ENCODE results near the gene NTSR1. TPM values are rescaled to one million over a fixed set of nuclear protein-coding genes. Genes with fewer than 3 reads are reported as not detected.

The NTSR1 gene
- total RNA-seq, 1 experiment from 2014 or later, result 1.1 TPM

DNA sequence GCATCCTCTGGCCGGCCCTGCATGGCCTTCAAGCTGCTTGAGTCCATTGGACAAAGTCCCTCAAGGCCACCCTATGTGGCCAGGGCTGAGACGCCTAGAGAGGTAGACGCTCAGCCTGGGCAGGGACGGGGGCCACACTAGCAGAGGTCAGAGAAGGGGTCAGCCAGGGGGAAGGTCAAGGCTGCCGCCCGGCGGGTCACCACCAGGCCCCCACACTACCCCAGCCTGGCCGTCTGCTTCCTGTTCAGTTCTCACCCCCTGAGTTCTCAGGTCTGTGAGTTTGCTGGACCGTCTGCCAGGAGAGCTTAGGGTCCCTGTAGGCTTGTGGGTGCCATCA is 37.3 kb downstream of the NTSR1 start:
- DNase-seq, result no peak
- Histone ChIP-seq H3K4me3 (ENCODE audit: insufficient read depth, low read depth, low read length) (no peak overlapping the region), H3K36me3 (replicated peaks; ENCODE audit: control insufficient read depth, insufficient read depth, low read length) (no peaks in the 10 kb centered on the region), H3K27me3 (ENCODE audit: control insufficient read depth, insufficient read depth, low read length) (no peaks in the 10 kb centered on the region)

DNA sequence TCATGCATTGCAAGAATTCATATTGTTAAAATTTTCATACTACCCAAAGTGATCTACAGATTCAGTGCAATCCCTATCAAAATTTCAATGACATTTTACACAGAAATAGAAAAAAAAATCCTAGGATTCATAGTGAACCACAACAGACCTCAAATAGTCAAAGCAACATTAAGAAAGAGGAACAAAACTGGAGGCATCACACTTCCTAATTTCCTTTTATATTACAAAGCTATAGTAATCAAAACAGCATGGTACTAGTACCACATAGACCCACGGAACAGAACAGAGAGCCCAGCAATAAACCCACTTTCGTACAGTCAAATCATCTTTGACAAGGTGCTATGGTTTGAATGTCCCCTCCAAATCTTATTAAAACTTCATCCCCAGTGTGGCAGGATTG is 39.7 kb downstream of the NTSR1 start:
- Histone ChIP-seq H3K27me3 (ENCODE audit: control insufficient read depth, insufficient read depth, low read length) (no peaks in the 10 kb centered on the region), H3K4me3 (ENCODE audit: insufficient read depth, low read depth, low read length) (no peak overlapping the region), H3K36me3 (replicated peaks; ENCODE audit: control insufficient read depth, insufficient read depth, low read length) (no peaks in the 10 kb centered on the region)
- no peak for DNase-seq

DNA sequence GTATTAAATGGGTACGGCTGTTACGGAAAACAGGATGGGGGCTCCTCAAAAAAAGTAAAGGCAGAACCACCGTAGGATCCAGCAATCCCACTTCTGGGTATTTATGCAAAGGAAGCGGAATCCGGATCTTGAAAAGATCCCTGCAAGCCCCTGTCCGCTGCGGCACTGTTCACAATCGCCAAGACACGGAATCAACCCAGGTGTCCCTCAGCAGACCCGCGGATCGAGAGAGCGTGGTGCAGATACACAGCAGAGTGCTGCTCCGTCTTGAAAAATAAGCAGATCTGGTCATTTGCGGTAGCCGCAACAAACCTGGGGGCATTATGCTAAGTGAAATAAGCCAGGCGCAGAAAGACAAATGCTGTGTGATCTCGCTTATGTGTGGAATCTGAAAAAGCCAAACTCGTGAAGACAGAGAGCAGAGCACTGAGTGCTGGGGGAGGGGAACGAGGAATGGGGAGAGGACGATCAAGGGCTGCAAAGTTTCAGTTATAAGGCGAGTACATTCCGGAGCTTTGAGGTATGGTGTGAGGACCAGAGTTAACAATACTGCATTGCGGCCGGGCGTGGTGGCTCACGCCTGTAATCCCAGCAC is 41.3 kb downstream of the NTSR1 start:
- no peak overlapping the region for H3K4me3 ChIP-seq (ENCODE audit: insufficient read depth, low read depth, low read length)
- no peak for DNase-seq
- H3K27me3 ChIP-seq (ENCODE audit: control insufficient read depth, insufficient read depth, low read length), result no peaks in the 10 kb centered on the region
- no peaks in the 10 kb centered on the region for H3K36me3 ChIP-seq (replicated peaks; ENCODE audit: control insufficient read depth, insufficient read depth, low read length)

DNA sequence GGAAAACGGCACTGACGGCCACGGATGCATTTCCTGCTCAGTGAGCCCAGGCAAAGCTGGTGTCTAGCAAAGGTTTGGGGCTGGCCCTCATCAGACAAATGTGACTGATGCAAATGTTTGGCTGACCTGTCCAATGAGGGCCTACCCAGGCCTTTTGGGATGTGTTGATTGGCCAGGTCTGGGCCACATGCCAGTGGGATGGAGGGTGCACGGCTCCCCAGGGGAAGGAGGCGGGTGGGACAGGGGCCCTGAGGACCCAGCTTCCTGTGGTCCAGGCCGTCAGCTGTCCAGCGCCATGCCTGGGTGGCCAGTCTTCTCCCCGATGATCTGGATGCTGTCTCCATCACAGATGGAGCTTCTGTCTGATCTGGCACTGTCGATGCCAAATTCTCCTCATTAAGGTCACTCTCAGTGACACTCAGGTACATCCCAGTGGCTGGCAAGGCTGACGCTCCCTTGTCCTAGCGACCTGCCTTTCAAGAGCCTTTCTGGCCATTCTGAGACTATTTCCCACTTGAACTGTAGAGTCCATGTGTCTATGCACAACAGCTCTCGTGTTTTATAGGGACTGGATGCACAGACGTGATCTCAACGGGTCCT is 43.0 kb downstream of the NTSR1 start:
- no peaks in the 10 kb centered on the region for H3K36me3 ChIP-seq (replicated peaks; ENCODE audit: control insufficient read depth, insufficient read depth, low read length)
- no peaks in the 10 kb centered on the region for H3K27me3 ChIP-seq (ENCODE audit: control insufficient read depth, insufficient read depth, low read length)
- H3K4me3 ChIP-seq (ENCODE audit: insufficient read depth, low read depth, low read length), result no peak overlapping the region
- no peak for DNase-seq

DNA sequence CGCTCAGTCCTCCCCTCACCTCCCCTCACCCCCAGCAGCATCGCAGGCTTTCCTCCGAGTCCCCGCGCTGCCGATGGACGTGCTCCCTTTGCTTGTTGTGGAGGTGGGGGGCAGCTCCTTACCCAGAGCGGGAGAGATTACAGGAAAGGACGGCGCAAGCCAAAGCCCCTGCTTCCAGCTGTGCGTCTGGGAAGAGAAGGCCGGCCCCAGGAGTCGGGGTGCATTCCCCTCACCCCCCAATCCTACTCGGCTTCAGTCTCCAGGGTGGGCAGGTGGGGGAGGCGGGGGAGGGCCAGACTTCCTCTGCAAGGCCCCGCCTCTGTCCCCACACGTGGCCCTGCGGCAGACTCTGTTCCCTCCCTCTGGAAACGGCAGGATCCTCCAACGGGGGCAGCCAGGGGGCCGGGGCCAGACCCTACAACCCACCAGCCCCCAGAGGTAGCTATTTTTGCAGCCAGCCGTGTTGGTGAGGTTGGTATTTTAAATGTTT is 43.6 kb downstream of the NTSR1 start:
- no peak overlapping the region for H3K4me3 ChIP-seq (ENCODE audit: insufficient read depth, low read depth, low read length)
- H3K36me3 ChIP-seq (replicated peaks; ENCODE audit: control insufficient read depth, insufficient read depth, low read length), result no peaks in the 10 kb centered on the region
- H3K27me3 ChIP-seq (ENCODE audit: control insufficient read depth, insufficient read depth, low read length), result no peaks in the 10 kb centered on the region
- DNase-seq, result peak; percentile 83

DNA sequence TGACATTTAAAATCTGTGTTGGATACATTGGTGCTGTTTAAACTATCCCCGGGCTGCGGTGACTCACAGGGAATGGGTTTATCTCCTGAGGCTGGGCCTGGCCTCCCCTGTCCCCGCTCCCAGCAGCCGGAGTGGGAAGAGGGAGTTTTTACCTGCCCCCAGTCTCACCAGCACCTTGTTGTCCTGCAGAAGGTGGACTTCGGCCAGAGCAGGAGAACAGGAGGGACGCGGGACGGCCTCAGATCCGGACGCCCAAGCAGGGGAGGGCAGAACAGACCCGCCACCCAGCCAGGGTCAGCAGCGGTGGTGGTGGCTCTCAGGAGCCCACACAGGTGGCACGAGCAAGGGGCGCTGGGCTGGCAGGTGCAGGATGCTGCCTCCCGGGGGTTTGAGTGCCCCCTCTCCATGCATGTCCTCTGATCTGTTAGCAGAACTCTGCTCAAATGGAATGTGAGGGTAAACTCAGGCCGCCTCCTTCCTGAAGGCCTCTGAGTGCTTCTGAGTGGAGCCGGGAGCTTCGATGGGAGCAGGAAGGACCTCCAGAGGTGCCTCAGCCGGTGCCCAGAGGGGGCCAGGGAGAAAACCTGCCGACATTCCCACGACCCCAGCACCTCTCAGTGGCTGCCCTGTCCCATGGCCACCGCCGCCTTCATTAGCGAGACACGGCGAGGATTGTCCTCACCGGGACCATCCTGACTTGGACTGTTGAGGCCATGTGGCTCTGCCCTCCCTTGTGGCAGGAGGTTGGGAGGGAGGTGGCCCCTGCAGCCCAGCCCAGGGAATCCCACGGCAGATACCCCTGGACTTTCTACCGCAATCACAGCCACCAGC is 44.2 kb downstream of the NTSR1 start:
- H3K36me3 ChIP-seq (replicated peaks; ENCODE audit: control insufficient read depth, insufficient read depth, low read length), result no peaks in the 10 kb centered on the region
- no peak overlapping the region for H3K4me3 ChIP-seq (ENCODE audit: insufficient read depth, low read depth, low read length)
- no peak for DNase-seq
- no peaks in the 10 kb centered on the region for H3K27me3 ChIP-seq (ENCODE audit: control insufficient read depth, insufficient read depth, low read length)

DNA sequence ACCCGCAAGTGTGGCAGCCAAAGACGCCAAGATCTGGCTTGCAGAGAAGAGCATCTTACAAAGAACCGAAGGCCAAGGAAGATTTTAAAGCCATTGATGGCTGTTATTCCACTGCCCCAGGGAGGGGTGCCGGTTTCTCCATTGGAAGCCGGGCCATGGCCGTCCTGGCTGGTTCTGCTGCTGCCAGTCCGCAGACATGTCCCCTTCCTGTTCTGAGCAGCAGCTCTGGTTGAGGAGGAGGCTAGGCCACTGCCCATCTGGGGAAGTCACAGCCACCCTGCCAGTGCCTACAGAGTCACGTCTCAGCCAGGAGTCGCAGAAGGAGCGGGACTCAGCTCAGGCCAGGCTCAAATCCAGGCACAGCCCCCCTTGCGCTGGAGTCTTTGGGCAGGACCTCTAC is 45.0 kb downstream of the NTSR1 start:
- H3K4me3 ChIP-seq (ENCODE audit: insufficient read depth, low read depth, low read length), result no peak overlapping the region
- no peaks in the 10 kb centered on the region for H3K36me3 ChIP-seq (replicated peaks; ENCODE audit: control insufficient read depth, insufficient read depth, low read length)
- H3K27me3 ChIP-seq (ENCODE audit: control insufficient read depth, insufficient read depth, low read length), result no peaks in the 10 kb centered on the region
- DNase-seq, result no peak

DNA sequence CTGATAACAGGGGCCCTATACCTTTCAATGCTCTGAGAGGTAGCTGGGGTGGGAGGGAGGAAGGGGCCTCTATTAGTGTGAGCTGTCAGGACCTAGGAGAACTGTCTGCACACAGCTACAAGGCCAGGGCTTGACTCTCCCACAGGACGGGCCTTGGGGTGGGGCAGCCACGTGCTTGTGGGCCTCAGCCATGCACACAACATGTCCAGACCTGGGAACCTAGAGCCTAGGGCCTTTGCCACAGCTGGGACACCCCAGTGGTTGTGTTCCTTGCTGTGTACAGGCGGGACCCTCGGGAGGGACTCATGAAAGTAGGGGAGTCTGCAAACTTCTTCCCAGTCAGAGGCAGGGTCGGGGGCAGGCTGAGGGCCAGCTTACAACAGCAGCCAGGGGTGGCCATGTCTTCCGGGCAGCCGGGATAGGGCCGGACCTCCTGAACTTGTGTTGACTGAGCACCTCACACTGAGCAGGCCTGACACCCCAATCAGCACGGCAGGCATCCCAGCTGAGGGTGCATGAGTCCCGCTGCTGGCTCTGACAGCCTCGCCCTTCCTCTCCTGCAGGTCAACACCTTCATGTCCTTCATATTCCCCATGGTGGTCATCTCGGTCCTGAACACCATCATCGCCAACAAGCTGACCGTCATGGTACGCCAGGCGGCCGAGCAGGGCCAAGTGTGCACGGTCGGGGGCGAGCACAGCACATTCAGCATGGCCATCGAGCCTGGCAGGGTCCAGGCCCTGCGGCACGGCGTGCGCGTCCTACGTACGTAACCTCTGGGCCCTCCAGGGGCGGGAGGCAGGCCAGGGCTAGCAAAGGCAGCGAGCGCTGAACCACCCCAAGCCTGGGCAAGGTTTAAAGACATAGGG is 45.7 kb downstream of the NTSR1 start:
- no peak for DNase-seq
- no peaks in the 10 kb centered on the region for H3K36me3 ChIP-seq (replicated peaks; ENCODE audit: control insufficient read depth, insufficient read depth, low read length)
- no peaks in the 10 kb centered on the region for H3K27me3 ChIP-seq (ENCODE audit: control insufficient read depth, insufficient read depth, low read length)
- H3K4me3 ChIP-seq (ENCODE audit: insufficient read depth, low read depth, low read length), result no peak overlapping the region

DNA sequence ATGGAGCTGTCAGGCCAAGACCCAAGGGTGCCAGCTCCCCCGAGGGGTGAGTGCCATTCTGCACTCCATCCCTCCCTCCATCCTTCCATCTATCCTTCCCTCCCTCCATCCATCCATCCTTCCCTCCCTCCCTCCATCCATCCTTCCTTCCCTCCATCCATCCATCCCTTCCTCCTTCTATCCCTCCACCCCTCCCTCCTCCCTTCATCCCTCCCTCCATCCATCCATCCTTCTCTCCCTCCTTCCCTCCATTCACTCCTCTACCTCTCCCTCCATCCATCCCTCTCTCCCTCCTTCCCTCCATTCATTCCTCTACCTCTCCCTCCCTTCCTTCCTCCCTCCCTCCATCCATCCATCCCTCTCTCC is 46.3 kb downstream of the NTSR1 start:
- no peaks in the 10 kb centered on the region for H3K36me3 ChIP-seq (replicated peaks; ENCODE audit: control insufficient read depth, insufficient read depth, low read length)
- DNase-seq, result no peak
- H3K4me3 ChIP-seq (ENCODE audit: insufficient read depth, low read depth, low read length), result no peak overlapping the region
- H3K27me3 ChIP-seq (ENCODE audit: control insufficient read depth, insufficient read depth, low read length), result no peaks in the 10 kb centered on the region

DNA sequence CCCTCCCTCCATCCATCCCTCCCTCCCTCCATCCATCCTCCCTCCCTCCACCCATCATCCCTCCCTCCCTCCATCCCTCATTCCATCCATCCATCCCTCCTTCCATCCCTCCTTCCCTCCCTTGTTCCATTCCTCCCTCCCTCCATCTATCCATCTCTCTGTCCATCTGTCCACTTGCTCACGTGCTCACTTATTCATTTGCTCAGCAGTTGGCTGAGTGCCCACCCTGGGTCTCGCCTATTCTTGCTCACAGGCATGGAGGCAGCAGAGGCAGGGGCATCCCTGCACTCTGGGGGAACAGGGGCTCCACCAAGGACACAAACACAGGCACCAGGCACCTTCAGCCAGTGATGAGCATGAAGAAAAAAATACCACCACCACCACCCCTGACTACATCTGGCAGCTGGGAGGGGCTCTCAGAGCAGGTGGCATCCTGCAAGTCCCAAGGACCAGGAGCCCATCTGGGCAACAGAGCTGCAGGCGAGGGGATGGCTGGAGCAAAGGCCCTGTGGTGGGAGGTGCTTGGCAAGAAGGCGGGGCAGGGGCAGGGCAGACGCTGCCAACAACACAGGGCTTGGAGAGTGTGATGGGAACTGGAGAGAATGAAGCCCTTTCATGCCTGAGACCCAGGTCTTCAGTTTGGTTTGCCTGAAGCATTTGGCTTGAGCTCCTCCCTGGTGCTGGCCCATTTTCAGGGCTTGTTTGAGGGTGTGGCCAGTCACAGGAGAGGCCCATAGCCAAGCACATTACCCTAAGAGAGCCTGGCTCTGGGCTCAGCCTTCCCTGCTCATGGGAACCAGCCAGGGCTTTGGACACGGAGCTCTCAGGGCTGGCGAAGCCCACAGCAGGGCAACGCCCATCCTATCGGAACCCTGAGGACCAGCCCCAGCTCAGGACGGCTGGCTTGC is 47.4 kb downstream of the NTSR1 start:
- DNase-seq, result no peak
- H3K4me3 ChIP-seq (ENCODE audit: insufficient read depth, low read depth, low read length), result no peak overlapping the region
- H3K36me3 ChIP-seq (replicated peaks; ENCODE audit: control insufficient read depth, insufficient read depth, low read length), result no peaks in the 10 kb centered on the region
- H3K27me3 ChIP-seq (ENCODE audit: control insufficient read depth, insufficient read depth, low read length), result no peaks in the 10 kb centered on the region

DNA sequence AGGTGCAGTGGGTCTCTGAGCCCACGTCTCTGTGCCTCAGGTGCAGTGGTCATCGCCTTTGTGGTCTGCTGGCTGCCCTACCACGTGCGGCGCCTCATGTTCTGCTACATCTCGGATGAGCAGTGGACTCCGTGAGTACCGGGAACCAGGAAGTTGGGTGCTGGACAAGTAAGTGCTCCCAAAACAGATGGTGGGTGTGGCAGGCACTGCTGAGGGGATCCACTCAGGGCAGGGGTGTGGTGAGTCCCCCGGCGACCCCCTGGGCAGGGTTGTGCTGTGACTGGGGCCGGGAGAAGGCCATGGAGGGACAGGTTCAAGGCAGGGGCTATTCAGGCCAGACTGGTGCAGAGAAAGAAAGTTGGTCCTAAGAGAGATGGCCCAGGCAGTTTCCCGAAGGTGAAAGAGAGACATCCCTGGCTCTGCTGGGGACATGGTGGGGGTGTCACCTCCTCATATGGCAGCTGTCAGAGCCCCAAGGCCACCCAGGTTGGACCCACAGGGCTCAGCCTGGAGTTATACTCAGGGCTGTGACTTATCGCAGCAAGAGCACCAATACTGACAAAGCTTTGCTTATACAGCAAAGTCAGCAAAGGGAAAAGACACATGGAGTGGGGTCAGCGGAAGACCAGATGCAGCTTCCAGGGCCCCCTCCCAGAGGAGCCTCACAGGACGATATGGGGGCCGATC is 49.7 kb downstream of the NTSR1 start:
- H3K4me3 ChIP-seq (ENCODE audit: insufficient read depth, low read depth, low read length), result no peak overlapping the region

DNA sequence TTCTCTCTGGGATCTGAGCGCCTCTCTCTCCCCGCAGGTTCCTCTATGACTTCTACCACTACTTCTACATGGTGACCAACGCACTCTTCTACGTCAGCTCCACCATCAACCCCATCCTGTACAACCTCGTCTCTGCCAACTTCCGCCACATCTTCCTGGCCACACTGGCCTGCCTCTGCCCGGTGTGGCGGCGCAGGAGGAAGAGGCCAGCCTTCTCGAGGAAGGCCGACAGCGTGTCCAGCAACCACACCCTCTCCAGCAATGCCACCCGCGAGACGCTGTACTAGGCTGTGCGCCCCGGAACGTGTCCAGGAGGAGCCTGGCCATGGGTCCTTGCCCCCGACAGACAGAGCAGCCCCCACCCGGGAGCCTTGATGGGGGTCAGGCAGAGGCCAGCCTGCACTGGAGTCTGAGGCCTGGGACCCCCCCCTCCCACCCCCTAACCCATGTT is 51.4 kb downstream of the NTSR1 start:
- no peaks in the 10 kb centered on the region for H3K36me3 ChIP-seq (replicated peaks; ENCODE audit: control insufficient read depth, insufficient read depth, low read length)
- H3K4me3 ChIP-seq (ENCODE audit: insufficient read depth, low read depth, low read length), result no peak overlapping the region
- no peaks in the 10 kb centered on the region for H3K27me3 ChIP-seq (ENCODE audit: control insufficient read depth, insufficient read depth, low read length)
- no peak for DNase-seq

More for the DNA sequence above, 49.7 kb downstream of the NTSR1 start:
- no peaks in the 10 kb centered on the region for H3K36me3 ChIP-seq (replicated peaks; ENCODE audit: control insufficient read depth, insufficient read depth, low read length)
- H3K27me3 ChIP-seq (ENCODE audit: control insufficient read depth, insufficient read depth, low read length), result no peaks in the 10 kb centered on the region
- no peak for DNase-seq

DNA sequence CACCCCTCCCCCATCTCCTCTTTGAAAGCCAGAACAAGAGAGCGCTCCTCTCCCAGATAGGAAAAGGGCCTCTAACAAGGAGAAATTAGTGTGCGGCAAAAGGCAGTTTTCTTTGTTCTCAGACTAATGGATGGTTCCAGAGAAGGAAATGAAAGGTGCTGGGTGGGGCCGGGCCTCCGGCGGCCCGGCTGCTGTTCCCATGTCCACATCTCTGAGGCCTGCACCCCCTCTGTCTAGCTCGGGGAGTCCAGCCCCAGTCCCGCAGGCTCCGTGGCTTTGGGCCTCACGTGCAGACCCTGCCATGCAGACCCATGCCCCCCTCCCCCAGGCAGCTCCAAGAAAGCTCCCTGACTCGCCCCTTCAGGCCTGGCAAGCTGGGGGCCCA is 51.8 kb downstream of the NTSR1 start:
- Histone ChIP-seq H3K36me3 (replicated peaks; ENCODE audit: control insufficient read depth, insufficient read depth, low read length) (no peaks in the 10 kb centered on the region), H3K4me3 (ENCODE audit: insufficient read depth, low read depth, low read length) (no peak overlapping the region), H3K27me3 (ENCODE audit: control insufficient read depth, insufficient read depth, low read length) (no peaks in the 10 kb centered on the region)
- no peak for DNase-seq

All from H7 (cell line).